ENCODE measurements around the gene COL25A1. TPM values are rescaled to one million over a fixed set of nuclear protein-coding genes. Genes with fewer than 3 reads are reported as not detected.
A peak's percentile ranks its signal among the peaks of the same experiment; 100 is the strongest.

The COL25A1 gene
- 6.9 and 13.5 TPM in 2 replicates for total RNA-seq

DNA sequence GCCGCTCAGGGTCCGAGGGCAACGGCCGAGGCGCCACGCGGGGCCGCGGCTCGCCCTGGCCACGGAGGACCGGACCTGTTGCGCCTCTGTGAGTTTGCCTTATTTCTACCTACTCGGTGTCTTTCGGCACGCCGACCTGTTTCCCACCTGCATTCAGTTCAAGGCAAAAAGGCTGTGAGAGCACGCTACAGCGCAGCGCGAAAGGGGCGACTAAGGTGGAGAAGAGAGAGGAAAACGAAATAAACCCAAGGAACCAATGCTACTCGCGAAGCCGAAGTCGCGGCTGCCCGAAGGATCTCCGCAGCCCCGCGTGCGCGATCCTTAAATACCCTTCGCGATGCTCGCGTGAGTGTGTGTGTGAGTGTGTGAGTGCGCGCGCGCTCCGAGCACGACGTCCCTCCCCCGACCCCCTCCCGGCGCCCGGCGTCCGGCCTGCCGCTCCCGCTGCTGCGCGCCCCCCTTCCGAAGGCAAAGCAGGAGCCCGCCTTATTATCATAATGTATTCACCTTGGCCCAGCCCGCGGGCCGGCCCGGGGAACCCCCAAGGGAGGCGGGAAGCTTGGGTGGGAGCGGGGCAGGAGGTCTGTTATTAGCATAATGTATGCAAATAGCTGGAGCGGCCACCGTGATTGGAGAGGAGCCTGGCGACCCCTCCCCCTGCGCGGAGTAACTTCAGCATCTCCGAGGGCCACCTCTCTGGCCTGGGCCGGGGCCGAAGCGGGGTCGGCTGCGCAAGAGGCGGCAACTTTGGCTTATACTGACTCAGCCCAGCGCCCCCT lies at the start of gene COL25A1:
Gene COL25A1 (minus strand): TSS at position 298 of the 779 bp plus-strand sequence.
- DNase-seq (ENCODE audit: low read depth) = peak; percentile 8
- H3K4me3 ChIP-seq (ENCODE audit: low read depth, low read length) = peak within 1 kb of the TSS; percentile 52
- TF ChIP-seq, protein P1, sequence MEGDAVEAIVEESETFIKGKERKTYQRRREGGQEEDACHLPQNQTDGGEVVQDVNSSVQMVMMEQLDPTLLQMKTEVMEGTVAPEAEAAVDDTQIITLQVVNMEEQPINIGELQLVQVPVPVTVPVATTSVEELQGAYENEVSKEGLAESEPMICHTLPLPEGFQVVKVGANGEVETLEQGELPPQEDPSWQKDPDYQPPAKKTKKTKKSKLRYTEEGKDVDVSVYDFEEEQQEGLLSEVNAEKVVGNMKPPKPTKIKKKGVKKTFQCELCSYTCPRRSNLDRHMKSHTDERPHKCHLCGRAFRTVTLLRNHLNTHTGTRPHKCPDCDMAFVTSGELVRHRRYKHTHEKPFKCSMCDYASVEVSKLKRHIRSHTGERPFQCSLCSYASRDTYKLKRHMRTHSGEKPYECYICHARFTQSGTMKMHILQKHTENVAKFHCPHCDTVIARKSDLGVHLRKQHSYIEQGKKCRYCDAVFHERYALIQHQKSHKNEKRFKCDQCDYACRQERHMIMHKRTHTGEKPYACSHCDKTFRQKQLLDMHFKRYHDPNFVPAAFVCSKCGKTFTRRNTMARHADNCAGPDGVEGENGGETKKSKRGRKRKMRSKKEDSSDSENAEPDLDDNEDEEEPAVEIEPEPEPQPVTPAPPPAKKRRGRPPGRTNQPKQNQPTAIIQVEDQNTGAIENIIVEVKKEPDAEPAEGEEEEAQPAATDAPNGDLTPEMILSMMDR (IDR thresholded peaks at IDR 0.05; ENCODE audit: insufficient read depth, low read depth, low read length) = no peak

GRCh38 chr4:109350121-109350520 lies 47.7 kb upstream of the COL25A1 start:
- DNase-seq (ENCODE audit: low read depth) = no peak

DNA sequence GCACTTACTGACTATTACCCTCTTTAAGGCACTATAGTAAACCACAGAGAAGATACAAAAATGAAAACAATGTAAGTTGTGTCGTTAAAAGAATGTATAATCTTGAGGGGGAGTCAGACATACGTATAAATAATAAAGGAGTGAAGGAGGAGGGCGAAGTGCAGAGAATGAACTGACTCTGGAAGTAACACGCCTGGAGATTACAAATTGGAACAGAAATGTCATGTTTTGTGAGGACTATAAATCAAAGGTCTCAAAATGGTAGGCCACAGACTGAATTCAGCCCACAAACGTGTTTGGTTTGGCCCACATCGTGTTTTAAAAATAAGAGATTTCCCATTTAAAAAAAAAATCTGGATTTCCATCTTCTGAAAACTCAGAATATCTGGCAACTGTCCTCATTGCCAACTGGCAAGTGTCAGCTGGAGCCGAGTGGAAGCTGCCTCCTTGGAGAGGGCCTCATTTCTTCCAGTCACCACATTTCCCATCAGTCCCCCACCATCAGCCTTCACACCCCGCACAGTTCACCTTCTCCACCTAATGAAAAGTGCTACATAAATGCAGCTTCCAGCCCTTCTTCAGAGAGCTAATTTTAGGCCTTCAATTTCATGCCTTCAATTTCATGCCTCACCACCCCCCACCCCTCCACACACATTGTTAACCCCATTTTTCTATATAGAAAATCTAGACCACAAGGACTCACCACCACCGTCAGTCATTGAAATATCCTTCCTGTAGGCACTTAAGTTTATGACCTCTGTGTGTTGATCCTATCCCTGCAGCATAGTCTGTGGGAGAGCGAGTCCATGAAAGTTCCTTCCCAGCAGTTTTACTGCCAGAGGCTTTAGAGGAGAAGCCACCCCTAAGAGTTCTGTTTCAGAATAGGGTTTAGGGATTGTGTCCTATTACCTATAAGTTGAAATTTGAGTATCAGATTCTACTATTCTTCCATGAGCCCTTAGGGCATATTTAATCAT lies 32.0 kb upstream of the COL25A1 start:
- H3K4me3 ChIP-seq (ENCODE audit: low read depth, low read length) = no peak overlapping the region
- DNase-seq (ENCODE audit: low read depth) = peak; percentile 26
- TF ChIP-seq, protein P1 (IDR thresholded peaks at IDR 0.05; ENCODE audit: insufficient read depth, low read depth, low read length) = no peak

More at GRCh38 chr4:109350121-109350520, 47.7 kb upstream of the COL25A1 start:
- TF ChIP-seq, protein P1 (IDR thresholded peaks at IDR 0.05; ENCODE audit: insufficient read depth, low read depth, low read length) = no peak
- H3K4me3 ChIP-seq (ENCODE audit: low read depth, low read length) = no peak overlapping the region

DNA sequence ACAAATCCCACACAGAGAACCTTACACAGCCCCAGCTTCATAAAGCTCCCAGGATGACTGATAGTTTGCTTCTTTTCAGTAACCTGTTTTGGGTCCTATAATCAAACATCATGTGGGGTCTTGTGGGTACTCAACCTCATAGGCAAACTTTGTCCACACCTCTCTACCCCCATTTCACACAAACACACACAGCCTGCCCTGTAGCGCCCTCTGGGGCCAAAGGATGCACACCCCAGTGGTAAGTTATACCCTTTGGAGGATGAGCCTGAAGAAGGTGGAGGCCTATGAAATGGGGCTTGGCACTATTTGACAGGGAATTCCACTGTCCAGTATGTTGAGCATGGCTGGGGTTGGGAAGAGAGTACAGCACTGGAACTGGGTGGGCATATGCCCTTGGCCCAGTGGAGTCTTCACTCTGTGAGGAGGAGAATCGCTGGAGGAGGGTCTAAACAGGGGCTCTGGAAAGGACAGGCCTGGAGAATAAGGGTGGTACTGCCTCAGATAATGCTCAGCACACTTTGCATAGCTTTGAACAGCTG lies 30.5 kb upstream of the COL25A1 start:
- peak; percentile 7 for DNase-seq (ENCODE audit: low read depth)

GRCh38 chr4:109327641-109328040 lies 25.2 kb upstream of the COL25A1 start:
- DNase-seq (ENCODE audit: low read depth) = no peak
- TF ChIP-seq, protein P1 (IDR thresholded peaks at IDR 0.05; ENCODE audit: insufficient read depth, low read depth, low read length) = no peak
- no peak overlapping the region for H3K4me3 ChIP-seq (ENCODE audit: low read depth, low read length)

More for the DNA sequence above, 30.5 kb upstream of the COL25A1 start:
- no peak overlapping the region for H3K4me3 ChIP-seq (ENCODE audit: low read depth, low read length)
- TF ChIP-seq, protein P1 (IDR thresholded peaks at IDR 0.05; ENCODE audit: insufficient read depth, low read depth, low read length) = peak; percentile 45

DNA sequence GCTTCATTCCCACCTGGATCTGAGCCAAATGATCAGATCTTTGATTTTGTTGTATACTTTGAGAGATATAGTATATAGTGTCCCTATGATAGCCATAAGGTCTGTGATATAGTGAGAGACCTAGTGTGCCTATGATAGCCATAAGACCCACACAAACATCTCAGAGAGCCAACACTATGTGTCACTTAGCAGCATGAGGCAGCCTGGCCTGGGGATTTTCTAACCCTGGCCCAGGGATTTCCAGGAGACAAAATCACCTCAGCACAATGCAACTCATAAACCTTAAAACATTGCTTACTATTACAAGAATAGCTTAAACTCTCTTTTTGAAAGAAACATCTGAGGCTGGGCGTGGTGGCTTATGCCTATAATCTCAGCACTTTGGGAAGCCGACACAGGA lies 23.2 kb upstream of the COL25A1 start:
- TF ChIP-seq, protein P1 (IDR thresholded peaks at IDR 0.05; ENCODE audit: insufficient read depth, low read depth, low read length) = no peak

More for the DNA sequence above, 23.2 kb upstream of the COL25A1 start:
- H3K4me3 ChIP-seq (ENCODE audit: low read depth, low read length) = no peak overlapping the region
- no peak for DNase-seq (ENCODE audit: low read depth)
